CD4-positive, alpha-beta T cell treated with Interleukin-1 beta for 1 hour (primary cell): ENCODE data around the gene RBP4.

Experiments used
- DNase-seq, 2 donors: peaks; one replicate each; pipeline ENCODE4 v3.0.0-alpha.2; 2020 to 2022

The RBP4 gene

DNA sequence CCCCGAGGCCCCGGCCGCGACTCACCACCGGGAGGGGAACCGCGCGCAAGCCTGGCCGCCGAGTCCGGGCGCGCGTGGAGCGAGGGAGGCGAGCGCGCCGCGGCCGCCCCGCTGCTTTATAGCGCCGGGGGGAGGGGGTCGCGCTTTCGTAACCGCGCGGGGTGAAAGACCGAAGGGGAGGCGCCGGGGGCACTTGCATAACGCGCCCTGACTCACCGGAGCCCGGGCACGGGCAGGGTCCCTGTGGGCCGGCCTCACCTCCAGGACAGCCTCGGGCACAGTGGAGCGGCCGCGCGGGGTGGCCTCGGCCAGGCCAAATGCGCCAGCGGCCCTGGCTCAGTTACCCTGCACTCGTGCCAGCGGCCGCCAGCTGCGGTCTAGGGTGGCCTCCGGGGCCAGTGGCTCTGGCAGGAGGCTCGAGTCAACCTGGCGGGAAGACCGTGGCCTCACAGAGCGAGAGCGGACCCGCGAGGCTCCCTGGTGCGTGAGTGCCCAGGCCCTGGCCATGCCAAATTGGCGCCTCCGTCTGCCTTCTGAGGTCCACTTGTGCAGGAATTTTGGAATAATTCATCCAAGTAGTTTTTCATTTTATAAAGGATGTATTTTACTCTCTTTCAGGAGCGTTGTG is at the start of gene RBP4:
Gene RBP4, minus strand, starts transcription at position 90 of the 628 bp plus-strand sequence. CDS start 207 bp downstream, outside the sequence.
- DNase-seq, result no peak

DNA sequence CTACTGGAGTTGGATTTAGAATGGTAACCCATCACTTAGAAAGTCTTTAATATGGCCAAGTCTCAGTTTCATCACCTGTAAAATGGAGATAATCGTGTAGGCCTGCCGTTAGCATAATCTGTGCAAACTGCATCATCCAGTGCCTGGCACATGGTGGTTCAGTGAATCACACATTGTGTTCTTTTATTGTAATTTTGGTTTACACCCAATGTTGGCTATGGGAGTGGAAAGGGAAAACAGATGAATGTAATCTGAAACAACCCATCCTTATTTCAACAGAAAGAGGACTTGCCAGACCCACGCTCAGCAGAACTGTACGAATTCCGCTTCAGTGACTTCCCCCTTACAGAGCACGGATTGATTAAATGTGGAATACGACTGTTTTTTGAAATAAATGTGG is 38.8 kb upstream of the RBP4 start:
- DNase-seq, result no peak

- DNase-seq, result no peak
These were observed 29.9 kb upstream of the RBP4 start for GRCh38 chr10:93630625-93631557.

GRCh38 chr10:93629647-93630305 is 28.7 kb upstream of the RBP4 start:
- no peak for DNase-seq

DNA sequence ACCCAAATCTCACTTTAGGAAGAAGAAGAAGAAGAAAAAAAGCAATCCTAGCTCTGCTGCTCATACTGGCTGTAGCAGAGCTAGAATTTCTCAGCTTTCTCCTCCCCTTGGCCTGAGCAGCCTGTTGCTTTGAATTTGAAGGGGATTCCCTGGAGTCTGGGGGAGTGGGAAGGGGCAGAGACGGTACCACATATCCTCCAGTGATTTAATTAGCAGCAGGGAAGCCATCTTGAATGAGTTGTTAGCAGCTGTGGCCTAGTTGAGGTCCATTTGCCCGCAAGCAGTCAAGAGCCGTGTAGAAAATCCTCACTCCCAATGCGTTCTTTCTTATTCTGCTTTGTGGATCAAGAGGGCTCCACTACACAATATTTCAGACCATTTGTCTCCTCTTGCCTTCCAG is 27.8 kb upstream of the RBP4 start:
- DNase-seq, result no peak

- no peak for DNase-seq
These were observed 21.9 kb upstream of the RBP4 start for GRCh38 chr10:93622942-93623341.

DNA sequence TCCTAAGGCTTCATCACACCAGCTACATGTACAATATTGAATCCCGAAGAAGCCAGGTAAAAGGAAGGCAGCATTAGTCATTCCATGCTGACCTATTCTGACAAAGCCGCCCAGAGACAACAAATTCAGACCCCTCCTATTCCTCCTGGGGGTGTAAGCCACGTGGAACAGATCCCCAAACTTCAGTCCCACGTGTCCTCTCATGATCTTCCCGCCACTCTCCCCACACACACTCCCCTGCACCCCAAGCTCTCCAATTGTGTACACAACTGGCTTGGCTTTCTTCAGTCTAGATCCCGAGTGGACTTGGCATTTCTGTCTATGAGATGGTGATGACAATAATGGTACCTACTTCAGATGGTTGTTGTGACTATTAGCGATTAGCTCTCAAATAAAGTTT is 19.9 kb upstream of the RBP4 start:
- DNase-seq, result no peak

GRCh38 chr10:93615576-93616235 is 14.7 kb upstream of the RBP4 start:
- DNase-seq, result no peak

- DNase-seq, result no peak
These were observed 13.2 kb upstream of the RBP4 start for GRCh38 chr10:93614101-93614825.

DNA sequence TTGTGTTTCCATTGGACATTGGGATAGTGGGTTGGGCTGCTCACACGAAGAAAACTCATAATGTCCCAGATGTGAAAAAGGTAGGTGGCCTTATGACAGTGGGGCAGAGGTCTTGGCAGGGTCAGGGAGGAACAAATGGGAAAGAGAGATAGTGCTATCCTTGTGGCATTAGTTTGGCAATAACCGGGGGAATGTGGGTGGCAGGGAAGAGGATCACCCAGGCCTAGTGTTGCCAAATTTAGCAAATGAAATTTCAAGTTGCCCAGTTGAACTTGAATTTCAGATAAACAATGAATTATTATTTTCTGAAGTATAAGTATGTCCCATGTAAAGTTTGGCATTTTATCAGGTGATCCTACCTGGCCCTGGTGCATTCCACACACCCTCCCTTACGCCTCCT is 12.1 kb upstream of the RBP4 start:
- DNase-seq, result no peak

- no peak for DNase-seq
These were observed 11.3 kb upstream of the RBP4 start, which contains the start of gene PDE6C for GRCh38 chr10:93612311-93612710. Gene PDE6C (plus strand): TSS chr10:93612537. CDS start chr10:93612726, 189 bp downstream.

GRCh38 chr10:93608421-93608820 is 7.4 kb upstream of the RBP4 start:
- no peak for DNase-seq

DNA sequence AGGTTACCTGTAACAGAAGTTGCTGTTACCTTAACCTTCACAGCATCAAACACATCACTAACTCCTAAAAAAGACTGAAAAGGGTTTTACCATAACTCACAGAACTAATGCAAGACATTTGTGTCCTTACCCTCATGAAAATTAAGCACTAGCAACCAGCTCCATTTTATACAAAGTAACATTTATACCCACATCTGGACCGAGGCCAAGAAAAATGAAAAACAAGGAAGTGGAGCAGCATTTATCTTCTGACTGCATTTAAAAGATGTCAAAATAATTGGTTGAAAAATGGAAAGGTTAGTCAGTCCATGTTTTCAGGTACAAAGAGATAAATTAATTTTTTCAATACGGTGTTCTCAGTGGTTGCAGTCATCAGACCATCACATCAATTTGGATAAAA is 3.1 kb upstream of the RBP4 start:
- no peak for DNase-seq

GRCh38 chr10:93603023-93603422 is 2.0 kb upstream of the RBP4 start:
- no peak for DNase-seq

- no peak for DNase-seq
These were observed 733 bp upstream of the RBP4 start for GRCh38 chr10:93601774-93602162.

DNA sequence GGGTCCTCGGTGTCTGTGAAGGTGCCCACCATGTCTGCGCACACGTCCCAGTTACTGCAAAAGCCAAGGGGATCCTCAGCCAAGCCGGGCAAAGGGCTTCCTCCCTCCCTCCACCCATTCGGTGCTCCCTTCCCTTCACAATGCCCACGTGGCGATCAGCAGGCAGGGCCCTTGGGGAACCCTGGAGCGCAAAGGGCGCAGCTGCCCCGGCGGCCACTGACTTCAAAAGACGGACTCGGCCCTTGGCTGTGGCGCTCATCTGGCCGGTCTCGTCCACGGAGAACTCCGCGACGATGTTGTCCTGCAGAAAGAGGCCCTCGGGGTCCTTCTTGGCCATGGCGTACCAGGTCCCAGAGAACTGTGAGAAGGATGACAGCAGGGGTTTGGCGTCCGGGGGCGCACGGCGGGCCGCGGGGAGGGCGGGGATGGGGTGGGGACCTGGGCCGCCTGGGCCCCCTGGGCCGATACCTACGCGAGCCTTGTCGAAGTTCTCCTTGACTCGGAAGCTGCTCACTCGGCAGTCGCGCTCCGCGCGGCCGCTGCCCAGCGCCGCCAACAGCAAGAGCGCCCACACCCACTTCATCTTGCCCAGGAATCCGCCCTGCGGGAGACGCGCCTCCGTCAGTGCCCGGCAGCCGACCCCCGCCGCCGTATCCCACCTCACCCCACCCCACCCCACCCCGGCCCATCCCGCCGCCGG is 439 bp downstream of the RBP4 start:
- no peak for DNase-seq

DNA sequence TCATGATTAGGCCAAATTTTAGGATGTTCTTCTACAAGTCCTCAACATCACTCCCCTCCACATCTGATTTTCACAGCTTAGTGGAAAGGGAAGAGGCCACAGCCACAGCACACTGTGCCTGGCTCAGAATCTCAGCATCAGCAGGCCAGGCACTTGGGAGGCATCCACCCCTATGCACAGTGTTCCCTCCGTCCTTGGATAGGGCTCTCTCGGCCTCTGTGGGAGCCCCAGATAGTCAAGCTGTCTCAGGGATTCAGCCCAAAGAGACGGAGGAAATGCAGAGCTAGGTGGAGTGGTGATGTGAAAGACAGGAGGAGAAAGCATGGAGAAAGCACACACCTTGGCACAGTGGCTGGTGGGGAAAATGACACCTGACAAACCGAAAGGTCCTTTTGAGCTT is 1.3 kb downstream of the RBP4 start:
- no peak for DNase-seq

DNA sequence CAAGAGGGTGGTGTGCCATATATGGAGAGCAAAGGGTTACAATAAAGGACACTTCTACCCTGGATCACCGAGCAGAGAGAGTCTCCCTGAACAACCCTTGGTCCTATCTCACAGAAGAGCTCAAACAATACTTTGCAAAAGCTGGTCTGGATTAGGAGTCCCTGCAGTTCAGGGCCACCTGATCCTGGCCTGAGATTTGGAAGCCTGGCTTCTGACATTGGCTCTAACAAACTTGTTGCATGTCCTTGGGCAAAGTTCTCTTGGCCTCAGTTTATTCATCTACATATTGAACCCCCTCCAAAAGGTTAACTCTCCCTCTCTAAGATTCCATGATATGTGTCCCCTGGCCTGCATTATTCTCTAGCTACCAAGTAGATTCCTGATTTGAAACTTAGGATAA is 1.7 kb downstream of the RBP4 start:
- DNase-seq, result no peak

GRCh38 chr10:93598157-93598556 is 2.9 kb downstream of the RBP4 start:
- DNase-seq, result no peak

- no peak for DNase-seq
These were observed 3.9 kb downstream of the RBP4 start for GRCh38 chr10:93597075-93597599.

DNA sequence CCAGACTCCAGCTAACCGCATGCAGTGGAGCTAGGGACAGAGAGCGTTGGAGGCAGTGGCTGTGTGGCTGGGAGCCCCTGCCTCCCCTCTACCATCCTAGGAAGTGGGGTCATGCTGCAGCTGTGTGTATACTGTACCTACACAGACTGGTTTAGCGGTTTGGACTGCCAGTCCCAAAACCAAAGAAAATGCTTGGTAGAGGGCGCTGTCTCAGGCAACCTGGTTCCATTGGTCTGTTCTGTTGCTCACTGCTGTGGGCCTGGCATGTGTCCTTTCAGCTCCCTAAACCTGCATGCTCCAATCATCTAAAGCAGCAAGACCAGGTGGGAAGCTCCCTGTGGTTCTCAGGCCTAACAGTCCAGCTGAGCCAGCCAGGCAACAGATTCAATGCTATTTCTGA is 4.5 kb downstream of the RBP4 start:
- DNase-seq, result no peak
